ENCODE data around the gene IGF2R.
"Not testable (repeated sequence)": the region's sequence is repeated elsewhere in the genome, so short reads cannot be mapped to it uniquely, and the experiment has no call there.

Gene IGF2R

GRCh38 chr6:160088069-160088783 lies 119.3 kb downstream of the IGF2R start:
- Histone ChIP-seq H3K36me3 (ENCODE audit: control insufficient read depth, insufficient read depth, low read length) (peaks cover 51% of the 10 kb centered on the region), H3K4me3 (ENCODE audit: low read depth, low read length) (no peak overlapping the region), H3K27me3 (ENCODE audit: control insufficient read depth, insufficient read depth, low read length) (no peaks in the 10 kb centered on the region), H3K4me1 (ENCODE audit: control insufficient read depth, insufficient read depth, low read length) (no peaks in the 10 kb centered on the region), H3K9ac (ENCODE audit: low read depth, low read length) (no peak overlapping the region), H3K9me3 (ENCODE audit: control insufficient read depth, insufficient read depth, low read length) (no peaks in the 10 kb centered on the region)

GRCh38 chr6:160088784-160089533 lies 120.1 kb downstream of the IGF2R start:
- Histone ChIP-seq H3K4me1 (ENCODE audit: control insufficient read depth, insufficient read depth, low read length) (no peaks in the 10 kb centered on the region), H3K4me3 (ENCODE audit: low read depth, low read length) (no peak overlapping the region), H3K36me3 (ENCODE audit: control insufficient read depth, insufficient read depth, low read length) (peaks cover 54% of the 10 kb centered on the region), H3K9ac (ENCODE audit: low read depth, low read length) (no peak overlapping the region), H3K27me3 (ENCODE audit: control insufficient read depth, insufficient read depth, low read length) (no peaks in the 10 kb centered on the region), H3K9me3 (ENCODE audit: control insufficient read depth, insufficient read depth, low read length) (no peaks in the 10 kb centered on the region)

- no peaks in the 10 kb centered on the region for H3K4me1 ChIP-seq (ENCODE audit: control insufficient read depth, insufficient read depth, low read length)
- no peaks in the 10 kb centered on the region for H3K27me3 ChIP-seq (ENCODE audit: control insufficient read depth, insufficient read depth, low read length)
- H3K9ac ChIP-seq (ENCODE audit: low read depth, low read length), result no peak overlapping the region
- no peaks in the 10 kb centered on the region for H3K9me3 ChIP-seq (ENCODE audit: control insufficient read depth, insufficient read depth, low read length)
- H3K36me3 ChIP-seq (ENCODE audit: control insufficient read depth, insufficient read depth, low read length), result peaks cover 50% of the 10 kb centered on the region
- H3K4me3 ChIP-seq (ENCODE audit: low read depth, low read length), result no peak overlapping the region
These were observed 120.6 kb downstream of the IGF2R start for GRCh38 chr6:160089534-160089897.

- not testable (repeated sequence) for H3K9me3 ChIP-seq (ENCODE audit: control insufficient read depth, insufficient read depth, low read length); H3K4me1 ChIP-seq (ENCODE audit: control insufficient read depth, insufficient read depth, low read length); H3K9ac ChIP-seq (ENCODE audit: low read depth, low read length); H3K4me3 ChIP-seq (ENCODE audit: low read depth, low read length); H3K27me3 ChIP-seq (ENCODE audit: control insufficient read depth, insufficient read depth, low read length)
- H3K36me3 ChIP-seq (ENCODE audit: control insufficient read depth, insufficient read depth, low read length), result peaks cover 45% of the 10 kb centered on the region
These were observed 121.8 kb downstream of the IGF2R start for GRCh38 chr6:160090442-160091239.

GRCh38 chr6:160092176-160092575 lies 123.3 kb downstream of the IGF2R start:
- not testable (repeated sequence) for H3K27me3 ChIP-seq (ENCODE audit: control insufficient read depth, insufficient read depth, low read length); H3K9me3 ChIP-seq (ENCODE audit: control insufficient read depth, insufficient read depth, low read length); H3K4me3 ChIP-seq (ENCODE audit: low read depth, low read length); H3K4me1 ChIP-seq (ENCODE audit: control insufficient read depth, insufficient read depth, low read length); H3K9ac ChIP-seq (ENCODE audit: low read depth, low read length)
- H3K36me3 ChIP-seq (ENCODE audit: control insufficient read depth, insufficient read depth, low read length), result peaks cover 46% of the 10 kb centered on the region

GRCh38 chr6:160092602-160093001 lies 123.7 kb downstream of the IGF2R start:
- H3K27me3 ChIP-seq (ENCODE audit: control insufficient read depth, insufficient read depth, low read length), result no peaks in the 10 kb centered on the region
- H3K4me3 ChIP-seq (ENCODE audit: low read depth, low read length), result no peak overlapping the region
- no peak overlapping the region for H3K9ac ChIP-seq (ENCODE audit: low read depth, low read length)
- no peaks in the 10 kb centered on the region for H3K4me1 ChIP-seq (ENCODE audit: control insufficient read depth, insufficient read depth, low read length)
- no peaks in the 10 kb centered on the region for H3K9me3 ChIP-seq (ENCODE audit: control insufficient read depth, insufficient read depth, low read length)
- peaks cover 46% of the 10 kb centered on the region for H3K36me3 ChIP-seq (ENCODE audit: control insufficient read depth, insufficient read depth, low read length)

GRCh38 chr6:160093061-160093460 lies 124.2 kb downstream of the IGF2R start:
- Histone ChIP-seq H3K4me1 (ENCODE audit: control insufficient read depth, insufficient read depth, low read length) (no peaks in the 10 kb centered on the region), H3K36me3 (ENCODE audit: control insufficient read depth, insufficient read depth, low read length) (peaks cover 43% of the 10 kb centered on the region)

GRCh38 chr6:160093946-160094345 lies 125.1 kb downstream of the IGF2R start:
- Histone ChIP-seq H3K9me3 (ENCODE audit: control insufficient read depth, insufficient read depth, low read length) (no peaks in the 10 kb centered on the region), H3K36me3 (ENCODE audit: control insufficient read depth, insufficient read depth, low read length) (peaks cover 40% of the 10 kb centered on the region), H3K27me3 (ENCODE audit: control insufficient read depth, insufficient read depth, low read length) (no peaks in the 10 kb centered on the region), H3K4me1 (ENCODE audit: control insufficient read depth, insufficient read depth, low read length) (no peaks in the 10 kb centered on the region), H3K4me3 (ENCODE audit: low read depth, low read length) (no peak overlapping the region), H3K9ac (ENCODE audit: low read depth, low read length) (no peak overlapping the region)

More at GRCh38 chr6:160093061-160093460, 124.2 kb downstream of the IGF2R start:
- Histone ChIP-seq H3K4me3 (ENCODE audit: low read depth, low read length) (no peak overlapping the region), H3K9ac (ENCODE audit: low read depth, low read length) (no peak overlapping the region), H3K9me3 (ENCODE audit: control insufficient read depth, insufficient read depth, low read length) (no peaks in the 10 kb centered on the region), H3K27me3 (ENCODE audit: control insufficient read depth, insufficient read depth, low read length) (no peaks in the 10 kb centered on the region)

GRCh38 chr6:160095146-160095845 lies 126.4 kb downstream of the IGF2R start:
- peaks cover 32% of the 10 kb centered on the region for H3K36me3 ChIP-seq (ENCODE audit: control insufficient read depth, insufficient read depth, low read length)
- H3K9ac ChIP-seq (ENCODE audit: low read depth, low read length), result no peak overlapping the region
- H3K4me1 ChIP-seq (ENCODE audit: control insufficient read depth, insufficient read depth, low read length), result no peaks in the 10 kb centered on the region
- no peak overlapping the region for H3K4me3 ChIP-seq (ENCODE audit: low read depth, low read length)
- no peaks in the 10 kb centered on the region for H3K9me3 ChIP-seq (ENCODE audit: control insufficient read depth, insufficient read depth, low read length)
- H3K27me3 ChIP-seq (ENCODE audit: control insufficient read depth, insufficient read depth, low read length), result no peaks in the 10 kb centered on the region

GRCh38 chr6:160101277-160102205 lies 132.7 kb downstream of the IGF2R start:
- Histone ChIP-seq H3K4me1 (ENCODE audit: control insufficient read depth, insufficient read depth, low read length) (no peaks in the 10 kb centered on the region), H3K27me3 (ENCODE audit: control insufficient read depth, insufficient read depth, low read length) (no peaks in the 10 kb centered on the region), H3K9ac (ENCODE audit: low read depth, low read length) (no peak overlapping the region), H3K4me3 (ENCODE audit: low read depth, low read length) (no peak overlapping the region), H3K9me3 (ENCODE audit: control insufficient read depth, insufficient read depth, low read length) (no peaks in the 10 kb centered on the region), H3K36me3 (ENCODE audit: control insufficient read depth, insufficient read depth, low read length) (peaks cover 27% of the 10 kb centered on the region)

All from iPS-15b (cell line).